Adrenal gland (tissue), 12 donors: ENCODE results near the gene ARL13B. TPM values are rescaled to one million over a fixed set of nuclear protein-coding genes. Genes with fewer than 3 reads are reported as not detected.

ENCODE experiments used
- DNase-seq, 7 donors: peaks; one replicate each; pipeline ENCODE4 v3.0.0-alpha.2; 2019 to 2020
- H3K27ac ChIP-seq, 5 donors: fragments of 200-600 bp; sonication (generic) in 4 of 5; 1 replicate in 3 of 5; 2 replicates in 2 of 5; pipeline versions ENCODE4 v1.5.1 to v1.8.0; 2016 to 2020; ENCODE audit warnings: mild to moderate bottlenecking in 1 of 5
- H3K27me3 ChIP-seq: fragments of 200-600 bp; 2 replicates; pipeline ENCODE4 v1.8.0; 2021
- H3K36me3 ChIP-seq, 2 donors: fragments of 200-600 bp; replicated peaks in 1 of 2; 1 replicate in 1 of 2; 2 replicates in 1 of 2; pipeline versions ENCODE4 v1.5.1 to v1.8.0; 2018 to 2022
- H3K4me1 ChIP-seq, 2 donors: fragments of 200-600 bp; replicated peaks in 1 of 2; 1 replicate in 1 of 2; 2 replicates in 1 of 2; pipeline versions ENCODE4 v1.5.1 to v1.8.0; 2018 to 2021
- H3K4me3 ChIP-seq, 4 donors: fragments of 200-600 bp; sonication (generic) in 3 of 4; one replicate each; pipeline ENCODE4 v1.5.1; 2016 to 2018
- H3K9me3 ChIP-seq, 3 donors: fragments of 200-600 bp; sonication (generic) in 1 of 3; replicated peaks in 1 of 3; 1 replicate in 2 of 3; 2 replicates in 1 of 3; pipeline versions ENCODE4 v1.5.1 to v1.8.0; 2016 to 2021
- CTCF ChIP-seq, 6 experiments: fragments of 450-650 bp in 4 of 6; fragments of 200-600 bp in 2 of 6; sonication (generic) in 1 of 6; IDR thresholded peaks; 1 replicate in 5 of 6; 2 replicates in 1 of 6; pipeline versions ENCODE4 v1.5.1 to v1.8.0; 2016 to 2021; ENCODE audit warnings: antibody characterized with exemption in 6 of 6, mild to moderate bottlenecking in 2 of 6, moderate library complexity in 1 of 6
- POLR2A ChIP-seq, 2 donors: fragments of 450-650 bp; IDR thresholded peaks; one replicate each; pipeline ENCODE4 v1.6.1; 2017; ENCODE audit warnings: antibody characterized with exemption in 2 of 2, mild to moderate bottlenecking in 2 of 2, moderate library complexity in 1 of 2
- WGBS, 4 donors: extraction: QIAGEN DNeasy Blood & Tissue Kit in 2 of 4; methylation state at CpG; one replicate each; pipeline versions ENCODE4 v1.1.5 to v1.1.7; 2013 to 2017; 5-methylcytosine and 5-hydroxymethylcytosine counted together
- intact Hi-C, 2 donors: fragments of 100-400 bp; cut with DNase I; formaldehyde crosslinking; loops; one replicate each; pipeline versions ENCODE4 v1.14.1 to v1.15.0; 2022 to 2023
- polyA plus RNA-seq, 3 donors: library from polyadenylated mRNA; stranded (reverse); fragments of 200-250 nt in 2 of 3; fragments of 350-450 nt in 1 of 3; fragmentation: Illumina TruSeq in 1 of 3; extraction: RNeasy Lipid Tissue Mini Kit (QIAGEN cat#74804) in 1 of 3; gene quantifications; one replicate each; pipeline ENCODE4 v1.2.3, GENCODE V29; 2013 to 2014
- total RNA-seq, 9 donors: library from RNA; depleted of rRNA in 4 of 9; stranded (reverse); fragments of >200 nt in 4 of 9; fragments of 120-200 nt in 1 of 9; fragmentation: NEBNext Ultra II Directional in 1 of 9; extraction: Animal tissue kit (Norgen Biotek cat#: 25700) in 1 of 9; gene quantifications; one replicate each; pipeline versions ENCODE4 v1.1.0 to v1.2.4, GENCODE V29; 2013 to 2023
- donor health status: healthy with polysubstance abuse.
- donor health status: Bipolar disorder and iron deficiency.
- donor health status: DM: yes; HTN: yes; CAD: no.
- donor health status: DM: no; HTN: no; CAD: no.
- donor health status: DM: no; HTN: no; CAD: no.
- donor health status: DM: yes; HTN: yes; CAD: no.

ARL13B gene
- total and polyA plus RNA-seq, 12 donors = 3.2 to 7.7 (median 5.9) TPM

GRCh38 chr3:93992207-93992606 is 12.3 kb downstream of the ARL13B start:
- 81 to 91% (median 87%) methylated on average over 3 of the region's 3 CpGs for WGBS, 4 donors

GRCh38 chr3:93994056-93994455 is 14.1 kb downstream of the ARL13B start:
- 78 to 88% (median 84%) methylated on average over 3 of the region's 3 CpGs for WGBS, 4 donors
- intact Hi-C loops = no loop called here

More at GRCh38 chr3:93992207-93992606, 12.3 kb downstream of the ARL13B start:
- no peaks in the 10 kb centered on the region for H3K9me3 ChIP-seq
- no peak for DNase-seq
- H3K36me3 ChIP-seq = no peaks in the 10 kb centered on the region
- H3K27me3 ChIP-seq = no peaks in the 10 kb centered on the region
- TF ChIP-seq POLR2A (IDR thresholded peaks at IDR 0.05) = no peak
- no peak for TF ChIP-seq CTCF (IDR thresholded peaks at IDR 0.05)
- no peak overlapping the region for H3K4me3 ChIP-seq
- H3K4me1 ChIP-seq = no peaks in the 10 kb centered on the region
- intact Hi-C loops = no loop called here
- H3K27ac ChIP-seq = no peak overlapping the region

GRCh38 chr3:94001191-94001590 is 21.2 kb downstream of the ARL13B start:
- intact Hi-C loops = loop anchor here (10.0 kb wide), 1 partner anchor 64 kb away; the partner anchor contains the start of genes DHFR2 (in 2 of the 2) and NSUN3 (in 2 of the 2)
- DNase-seq = no peak
- TF ChIP-seq CTCF (IDR thresholded peaks at IDR 0.05) (no peak), POLR2A (IDR thresholded peaks at IDR 0.05) (no peak)
- H3K9me3 ChIP-seq = no peaks in the 10 kb centered on the region
- H3K4me3 ChIP-seq = no peak overlapping the region
- H3K27ac ChIP-seq = no peak overlapping the region
- H3K36me3 ChIP-seq = no peaks in the 10 kb centered on the region
- 69 to 71% (median 69%) methylated on average over 1 of the region's 1 CpG for WGBS, 4 donors
- no peaks in the 10 kb centered on the region for H3K27me3 ChIP-seq
- peaks cover 0 to 20% of the 10 kb centered on the region in 2 donors for H3K4me1 ChIP-seq

More at GRCh38 chr3:93994056-93994455, 14.1 kb downstream of the ARL13B start:
- TF ChIP-seq POLR2A (IDR thresholded peaks at IDR 0.05) (no peak), CTCF (IDR thresholded peaks at IDR 0.05) (no peak)
- Histone ChIP-seq H3K27me3 (no peaks in the 10 kb centered on the region), H3K9me3 (no peaks in the 10 kb centered on the region), H3K4me1 (no peaks in the 10 kb centered on the region), H3K36me3 (no peaks in the 10 kb centered on the region), H3K4me3 (no peak overlapping the region), H3K27ac (no peak overlapping the region)
- DNase-seq = no peak

GRCh38 chr3:94001827-94002495 is 22.0 kb downstream of the ARL13B start:
- WGBS, 4 donors = 84 to 93% (median 85%) methylated on average over 3 of the region's 3 CpGs
- no peaks in the 10 kb centered on the region for H3K27me3 ChIP-seq
- no peaks in the 10 kb centered on the region for H3K36me3 ChIP-seq
- intact Hi-C loops = loop anchor here (10.0 kb wide), 1 partner anchor 63 kb away; the partner anchor contains the start of genes DHFR2 (in 2 of the 2) and NSUN3 (in 2 of the 2)
- H3K9me3 ChIP-seq = no peaks in the 10 kb centered on the region
- no peak overlapping the region for H3K4me3 ChIP-seq
- no peak overlapping the region for H3K27ac ChIP-seq
- TF ChIP-seq CTCF (IDR thresholded peaks at IDR 0.05) (no peak), POLR2A (IDR thresholded peaks at IDR 0.05) (no peak)
- H3K4me1 ChIP-seq = peaks cover 0 to 20% of the 10 kb centered on the region in 2 donors
- DNase-seq = no peak
